ENCODE data around the gene EPHB2. TPM values are rescaled to one million over a fixed set of nuclear protein-coding genes. Genes with fewer than 3 reads are reported as not detected.
A peak's percentile ranks its signal among the peaks of the same experiment; 100 is the strongest.
"Not testable (repeated sequence)": the region's sequence is repeated elsewhere in the genome, so short reads cannot be mapped to it uniquely, and the experiment has no call there.

Gene EPHB2
- polyA plus RNA-seq, 1 donor from 2014 or later, result 22.8 TPM

- H3K9me2 ChIP-seq (ENCODE audit: insufficient read depth, low read length), result no peaks in the 10 kb centered on the region
- no peaks in the 10 kb centered on the region for H4K20me1 ChIP-seq (ENCODE audit: insufficient read depth)
- H3K4me3 ChIP-seq (ENCODE audit: low read length), result no peak overlapping the region
Measured at GRCh38 chr1:22674410-22674749, 36.3 kb upstream of the EPHB2 start.

GRCh38 chr1:22676151-22676550 is 34.5 kb upstream of the EPHB2 start:
- H3K4me3 ChIP-seq (ENCODE audit: low read length); H3K9ac ChIP-seq (ENCODE audit: low read length); H3K36me3 ChIP-seq (ENCODE audit: insufficient read depth, low read length); H3K27ac ChIP-seq (ENCODE audit: low read length); H3K27me3 ChIP-seq (ENCODE audit: insufficient read depth, low read depth, low read length); H2AFZ ChIP-seq (ENCODE audit: low read depth, low read length); H3F3A ChIP-seq (ENCODE audit: insufficient read depth, low read length, poor library complexity, severe bottlenecking); H3K4me2 ChIP-seq (ENCODE audit: low read length); H3K79me2 ChIP-seq (replicated peaks; ENCODE audit: insufficient read depth, low read length); H4K20me1 ChIP-seq (ENCODE audit: insufficient read depth); H3K9me3 ChIP-seq (ENCODE audit: low read length); H3K9me2 ChIP-seq (ENCODE audit: insufficient read depth, low read length): not testable (repeated sequence)

More at GRCh38 chr1:22674410-22674749, 36.3 kb upstream of the EPHB2 start:
- Histone ChIP-seq H3F3A (ENCODE audit: insufficient read depth, low read length, poor library complexity, severe bottlenecking) (no peaks in the 10 kb centered on the region), H3K4me2 (ENCODE audit: low read length) (no peak overlapping the region), H2AFZ (ENCODE audit: low read depth, low read length) (no peak overlapping the region), H3K27ac (ENCODE audit: low read length) (no peak overlapping the region), H3K36me3 (ENCODE audit: insufficient read depth, low read length) (no peaks in the 10 kb centered on the region), H3K27me3 (ENCODE audit: insufficient read depth, low read depth, low read length) (no peaks in the 10 kb centered on the region), H3K79me2 (replicated peaks; ENCODE audit: insufficient read depth, low read length) (no peaks in the 10 kb centered on the region), H3K9ac (ENCODE audit: low read length) (no peak overlapping the region), H3K9me3 (ENCODE audit: low read length) (no peaks in the 10 kb centered on the region)
- TF ChIP-seq SMC3 (conservative IDR thresholded peaks at IDR 0.05; ENCODE audit: poor library complexity) (peak; percentile 35), CTCF (IDR thresholded peaks at IDR 0.05; ENCODE audit: poor library complexity, severe bottlenecking) (peak; percentile 23), EP300 (conservative IDR thresholded peaks at IDR 0.05; ENCODE audit: poor library complexity, severe bottlenecking) (no peak)

- no peak overlapping the region for H3K9ac ChIP-seq (ENCODE audit: low read length)
- no peak overlapping the region for H3K27ac ChIP-seq (ENCODE audit: low read length)
- H3K27me3 ChIP-seq (ENCODE audit: insufficient read depth, low read depth, low read length), result no peaks in the 10 kb centered on the region
- no peaks in the 10 kb centered on the region for H3K36me3 ChIP-seq (ENCODE audit: insufficient read depth, low read length)
- H3K4me3 ChIP-seq (ENCODE audit: low read length), result no peak overlapping the region
- no peaks in the 10 kb centered on the region for H3K79me2 ChIP-seq (replicated peaks; ENCODE audit: insufficient read depth, low read length)
- H3K4me2 ChIP-seq (ENCODE audit: low read length), result no peak overlapping the region
- no peaks in the 10 kb centered on the region for H3F3A ChIP-seq (ENCODE audit: insufficient read depth, low read length, poor library complexity, severe bottlenecking)
- no peaks in the 10 kb centered on the region for H3K9me2 ChIP-seq (ENCODE audit: insufficient read depth, low read length)
- no peak overlapping the region for H2AFZ ChIP-seq (ENCODE audit: low read depth, low read length)
- H4K20me1 ChIP-seq (ENCODE audit: insufficient read depth), result no peaks in the 10 kb centered on the region
- TF ChIP-seq EP300 (conservative IDR thresholded peaks at IDR 0.05; ENCODE audit: poor library complexity, severe bottlenecking) (no peak), MXI1 (conservative IDR thresholded peaks at IDR 0.05; ENCODE audit: poor library complexity, severe bottlenecking) (no peak)
- no peaks in the 10 kb centered on the region for H3K9me3 ChIP-seq (ENCODE audit: low read length)
Measured at GRCh38 chr1:22676916-22677583, 33.6 kb upstream of the EPHB2 start.

- H3K9me2 ChIP-seq (ENCODE audit: insufficient read depth, low read length), result no peaks in the 10 kb centered on the region
- no peak overlapping the region for H3K4me3 ChIP-seq (ENCODE audit: low read length)
- H2AFZ ChIP-seq (ENCODE audit: low read depth, low read length), result no peak overlapping the region
- no peaks in the 10 kb centered on the region for H3K27me3 ChIP-seq (ENCODE audit: insufficient read depth, low read depth, low read length)
- no peaks in the 10 kb centered on the region for H3F3A ChIP-seq (ENCODE audit: insufficient read depth, low read length, poor library complexity, severe bottlenecking)
- no peak overlapping the region for H3K27ac ChIP-seq (ENCODE audit: low read length)
- no peaks in the 10 kb centered on the region for H4K20me1 ChIP-seq (ENCODE audit: insufficient read depth)
- no peak overlapping the region for H3K4me2 ChIP-seq (ENCODE audit: low read length)
- H3K79me2 ChIP-seq (replicated peaks; ENCODE audit: insufficient read depth, low read length), result no peaks in the 10 kb centered on the region
- H3K9ac ChIP-seq (ENCODE audit: low read length), result no peak overlapping the region
- no peaks in the 10 kb centered on the region for H3K9me3 ChIP-seq (ENCODE audit: low read length)
- no peaks in the 10 kb centered on the region for H3K36me3 ChIP-seq (ENCODE audit: insufficient read depth, low read length)
- no peak for TF ChIP-seq EP300 (conservative IDR thresholded peaks at IDR 0.05; ENCODE audit: poor library complexity, severe bottlenecking)
- no peak for TF ChIP-seq SMC3 (conservative IDR thresholded peaks at IDR 0.05; ENCODE audit: poor library complexity)
- TF ChIP-seq EZH2 (IDR thresholded peaks at IDR 0.05; ENCODE audit: borderline replicate concordance, insufficient read depth, low read length, poor library complexity, severe bottlenecking), result no peak
- TF ChIP-seq RAD21 (conservative IDR thresholded peaks at IDR 0.05), result no peak
- no peak for TF ChIP-seq TAF1 (IDR thresholded peaks at IDR 0.05; ENCODE audit: low read depth)
- no peak for TF ChIP-seq CTCF (IDR thresholded peaks at IDR 0.05; ENCODE audit: poor library complexity, severe bottlenecking)
- no peak for TF ChIP-seq MXI1 (conservative IDR thresholded peaks at IDR 0.05; ENCODE audit: poor library complexity, severe bottlenecking)
- no peak for TF ChIP-seq POLR2AphosphoS5 (IDR thresholded peaks at IDR 0.05)
Measured at GRCh38 chr1:22677931-22678896, 32.4 kb upstream of the EPHB2 start.
